Lower leg skin (tissue), 4 donors: ENCODE measurements around the gene FMNL2. TPM values are rescaled to one million over a fixed set of nuclear protein-coding genes. Genes with fewer than 3 reads are reported as not detected.

ENCODE experiments used
- DNase-seq, 2 donors: peaks; one replicate each; pipeline ENCODE4 v3.0.0-alpha.2; 2019; ENCODE audit warnings: low spot score in 2 of 2
- H3K4me3 ChIP-seq: fragments of 200-600 bp; sonication (generic); 2 replicates; pipeline ENCODE4 v1.5.1; 2017; ENCODE audit warnings: mild to moderate bottlenecking, low read depth; ENCODE audit not compliant: poor library complexity, severe bottlenecking
- POLR2A ChIP-seq, 2 donors: fragments of 450-650 bp; IDR thresholded peaks; one replicate each; pipeline ENCODE4 v1.6.1; 2016 to 2017; ENCODE audit warnings: antibody characterized with exemption in 2 of 2, mild to moderate bottlenecking in 1 of 2, moderate library complexity in 1 of 2
- WGBS, 2 donors: methylation state at CpG; one replicate each; pipeline ENCODE4 v1.1.5; 2018; 5-methylcytosine and 5-hydroxymethylcytosine counted together
- intact Hi-C: fragments of 100-400 bp; cut with DNase I; formaldehyde crosslinking; loops from one replicate; pipeline ENCODE4 v1.15.0; 2023; ENCODE audit warnings: low total_unique reads
- total RNA-seq, 4 donors: library from RNA; depleted of rRNA; stranded (reverse); fragments of >200 nt; gene quantifications; one replicate each; pipeline ENCODE4 v1.1.0, GENCODE V29; 2016
- TF ChIP-seq, protein P1 (sequence below), 3 donors: fragments of 450-650 bp; IDR thresholded peaks; one replicate each; pipeline ENCODE4 v1.5.1; 2016; ENCODE audit warnings: antibody characterized with exemption in 3 of 3, mild to moderate bottlenecking in 3 of 3, moderate library complexity in 2 of 3

The FMNL2 gene
- total RNA-seq, 4 donors from 2014 or later = 9.6 to 18.3 (median 12.9) TPM

DNA sequence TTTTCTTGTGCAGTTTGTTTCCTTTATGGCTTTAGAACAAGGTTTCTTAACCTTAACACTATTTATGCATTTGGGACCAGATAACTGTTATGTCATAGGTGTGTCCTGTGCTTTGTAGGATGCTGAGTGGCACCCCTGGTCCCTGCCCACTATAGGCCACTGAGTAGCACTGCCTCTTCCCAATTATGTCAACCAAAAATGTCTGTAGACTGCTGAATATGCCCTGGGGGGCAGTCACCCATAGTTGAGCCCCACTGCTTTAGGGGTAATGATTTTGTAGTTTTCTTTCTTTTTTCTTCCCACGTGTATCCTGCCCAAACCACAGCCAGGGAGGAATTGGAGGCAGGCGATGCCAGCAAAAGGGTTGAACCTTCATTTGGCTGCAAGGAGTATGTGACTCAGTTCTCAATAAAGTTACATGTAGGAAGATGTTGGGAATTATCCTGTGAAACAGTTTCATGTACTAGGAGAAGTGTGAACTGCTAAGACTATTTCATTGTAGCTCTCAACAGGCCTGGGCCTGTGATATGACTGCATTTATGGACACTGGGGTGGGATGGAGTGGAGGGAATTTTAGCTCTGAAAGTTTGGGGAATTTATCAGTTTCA lies 65.7 kb downstream of the FMNL2 start:
- intact Hi-C loops = no loop called here
- no peak overlapping the region for H3K4me3 ChIP-seq
- no peak for DNase-seq
- WGBS, 2 donors = 35 to 48% methylated on average over 2 of the region's 2 CpGs
- TF ChIP-seq POLR2A (IDR thresholded peaks at IDR 0.05) = no peak
- TF ChIP-seq, protein P1, sequence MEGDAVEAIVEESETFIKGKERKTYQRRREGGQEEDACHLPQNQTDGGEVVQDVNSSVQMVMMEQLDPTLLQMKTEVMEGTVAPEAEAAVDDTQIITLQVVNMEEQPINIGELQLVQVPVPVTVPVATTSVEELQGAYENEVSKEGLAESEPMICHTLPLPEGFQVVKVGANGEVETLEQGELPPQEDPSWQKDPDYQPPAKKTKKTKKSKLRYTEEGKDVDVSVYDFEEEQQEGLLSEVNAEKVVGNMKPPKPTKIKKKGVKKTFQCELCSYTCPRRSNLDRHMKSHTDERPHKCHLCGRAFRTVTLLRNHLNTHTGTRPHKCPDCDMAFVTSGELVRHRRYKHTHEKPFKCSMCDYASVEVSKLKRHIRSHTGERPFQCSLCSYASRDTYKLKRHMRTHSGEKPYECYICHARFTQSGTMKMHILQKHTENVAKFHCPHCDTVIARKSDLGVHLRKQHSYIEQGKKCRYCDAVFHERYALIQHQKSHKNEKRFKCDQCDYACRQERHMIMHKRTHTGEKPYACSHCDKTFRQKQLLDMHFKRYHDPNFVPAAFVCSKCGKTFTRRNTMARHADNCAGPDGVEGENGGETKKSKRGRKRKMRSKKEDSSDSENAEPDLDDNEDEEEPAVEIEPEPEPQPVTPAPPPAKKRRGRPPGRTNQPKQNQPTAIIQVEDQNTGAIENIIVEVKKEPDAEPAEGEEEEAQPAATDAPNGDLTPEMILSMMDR (IDR thresholded peaks at IDR 0.05) = no peak

DNA sequence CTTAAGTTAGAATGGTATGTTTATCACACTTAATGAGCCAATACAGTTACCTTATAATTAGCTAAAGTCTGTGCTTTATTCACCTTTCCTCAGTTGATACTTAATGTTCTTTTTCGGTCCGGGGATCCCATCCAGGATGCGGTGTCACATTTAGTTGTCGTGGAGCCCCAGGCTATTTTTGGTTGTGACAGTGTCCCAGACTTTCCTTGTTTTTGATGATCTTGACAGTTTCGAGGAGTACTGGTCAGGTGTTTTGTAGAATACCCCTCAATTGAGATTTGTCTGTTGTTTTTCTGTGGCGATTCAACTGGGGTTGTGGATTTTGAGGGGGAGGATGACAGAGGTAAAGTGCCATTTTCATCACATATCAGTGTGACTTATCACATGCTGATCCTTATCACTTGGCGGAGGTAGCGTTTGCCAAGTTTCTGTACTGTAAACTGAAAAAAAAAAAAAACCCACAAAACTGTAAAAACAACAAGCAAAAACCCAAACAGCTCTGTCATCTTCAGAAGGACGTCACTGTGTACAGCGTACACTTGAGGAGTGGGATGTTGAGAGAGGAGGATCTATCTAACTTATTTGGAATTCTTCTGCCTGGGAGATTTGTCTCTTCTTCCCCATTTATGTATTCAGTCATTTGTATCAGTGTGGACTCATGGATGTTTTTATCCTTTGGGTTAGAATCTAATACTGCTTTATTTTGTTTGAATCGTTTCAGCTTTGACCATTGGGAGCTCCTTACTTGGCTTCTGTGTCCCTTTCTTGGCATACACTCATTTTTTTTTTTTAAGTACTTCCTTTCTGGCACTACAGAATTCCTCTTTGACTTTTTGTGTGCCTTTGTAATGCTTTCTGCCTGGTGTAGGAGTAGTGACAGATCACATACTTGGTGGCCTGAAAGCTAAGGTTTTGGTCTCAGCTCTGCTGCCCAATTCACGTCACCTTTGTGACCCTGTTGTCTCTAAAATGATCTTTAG lies 68.1 kb downstream of the FMNL2 start:
- intact Hi-C loops = no loop called here
- DNase-seq = no peak
- no peak overlapping the region for H3K4me3 ChIP-seq
- 71 to 76% methylated on average over 12 of the region's 12 CpGs for WGBS, 2 donors
- TF ChIP-seq, protein P1 (IDR thresholded peaks at IDR 0.05) = no peak
- no peak for TF ChIP-seq POLR2A (IDR thresholded peaks at IDR 0.05)

DNA sequence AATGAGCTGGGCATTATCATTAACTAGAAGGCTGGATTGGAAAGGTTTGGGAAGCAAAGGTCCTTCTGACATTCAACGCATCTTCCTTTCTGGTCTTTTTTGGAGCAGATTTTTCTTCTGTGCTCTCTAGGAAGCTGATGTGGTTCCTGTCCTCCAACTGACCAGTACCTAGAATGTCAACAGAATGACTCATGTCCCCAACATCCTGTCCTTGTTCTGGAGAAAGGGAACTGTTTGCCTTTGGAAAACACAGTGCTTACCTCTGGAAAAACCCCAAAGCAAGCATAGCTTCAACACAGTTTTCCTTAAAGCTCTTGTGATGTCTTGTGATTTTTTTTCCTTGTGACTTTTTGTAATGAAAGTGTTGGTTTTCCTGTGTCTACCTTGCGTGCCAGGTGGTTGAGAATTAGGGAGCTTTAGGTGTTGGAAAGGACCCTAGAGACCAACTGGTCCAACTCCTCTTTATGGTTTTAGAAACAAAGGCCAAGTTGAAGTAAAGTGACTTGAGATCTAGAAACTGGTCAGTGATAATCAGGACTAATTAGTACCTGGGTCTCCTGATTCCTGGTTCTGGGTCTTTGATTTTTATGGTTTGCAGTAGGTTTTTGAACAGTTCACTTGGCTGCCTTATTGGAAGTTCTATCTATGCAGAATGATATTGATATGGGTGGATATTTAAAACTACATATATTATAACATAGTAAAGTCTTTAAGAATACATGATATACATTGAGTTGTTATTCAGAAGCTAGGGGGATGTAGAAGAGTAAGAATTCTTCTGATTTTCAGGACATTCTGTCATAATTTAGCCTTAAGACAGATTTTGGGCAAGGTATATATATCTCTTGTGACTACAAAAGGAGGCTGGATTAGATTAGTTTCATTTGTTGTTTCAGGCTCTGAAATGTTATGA lies 70.5 kb downstream of the FMNL2 start:
- H3K4me3 ChIP-seq = no peak overlapping the region
- DNase-seq = no peak
- TF ChIP-seq, protein P1 (IDR thresholded peaks at IDR 0.05) = no peak
- no peak for TF ChIP-seq POLR2A (IDR thresholded peaks at IDR 0.05)
- intact Hi-C loops = no loop called here
- 81 to 82% methylated on average over 2 of the region's 2 CpGs for WGBS, 2 donors

DNA sequence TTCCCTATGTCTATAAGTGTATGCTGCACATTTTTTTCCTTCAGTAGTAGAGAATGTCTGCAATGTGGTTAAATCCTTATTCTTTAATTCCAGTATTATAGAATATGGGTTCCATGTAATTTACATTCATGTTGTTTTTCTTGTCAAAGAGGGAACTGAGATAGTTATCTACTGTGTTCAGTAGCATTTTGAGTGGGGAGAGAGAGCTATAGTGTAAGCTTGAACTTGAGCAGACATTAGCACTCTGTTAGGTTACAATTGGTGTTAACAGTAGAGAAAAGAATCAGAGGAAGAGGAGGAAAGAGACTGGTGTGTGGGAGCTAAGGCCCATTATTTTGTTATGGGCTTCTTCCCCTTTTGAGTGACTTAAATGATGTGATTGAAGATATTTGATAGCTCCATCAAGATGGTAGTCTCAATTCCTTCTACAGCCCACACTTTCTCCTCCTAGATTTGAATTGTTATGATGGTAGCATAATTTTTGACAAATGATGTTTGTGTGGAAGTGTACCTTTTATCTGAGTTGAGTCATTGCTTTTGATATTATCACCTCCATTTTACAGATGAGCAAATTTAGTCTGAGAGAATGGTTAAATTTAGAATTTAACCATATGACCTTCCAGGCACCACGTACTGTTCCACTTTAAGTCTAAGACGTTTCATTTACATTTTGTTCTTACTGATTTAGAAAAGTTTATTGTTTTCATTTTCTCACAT lies 71.3 kb downstream of the FMNL2 start:
- TF ChIP-seq POLR2A (IDR thresholded peaks at IDR 0.05) = no peak
- TF ChIP-seq, protein P1 (IDR thresholded peaks at IDR 0.05) = no peak
- intact Hi-C loops = no loop called here
- no peak overlapping the region for H3K4me3 ChIP-seq
- whole genome bisulfite sequencing, 2 donors = 40 to 53% methylated on average over 2 of the region's 2 CpGs
- DNase-seq = no peak

DNA sequence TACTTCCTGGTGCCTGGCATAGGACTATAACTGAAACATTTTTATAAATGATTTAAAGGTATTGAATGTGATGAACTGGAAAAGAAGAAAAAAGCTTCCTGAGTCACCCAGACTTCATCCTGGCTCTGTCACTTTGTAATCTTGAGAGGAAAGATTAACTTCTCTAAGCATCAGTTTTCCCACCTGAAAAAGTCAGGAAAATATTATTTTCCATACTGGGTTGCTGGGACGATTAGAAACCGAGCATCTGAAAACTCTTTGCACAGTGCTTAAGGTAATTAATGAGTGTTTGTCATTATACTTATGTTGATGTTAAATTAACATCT lies 71.8 kb downstream of the FMNL2 start:
- whole genome bisulfite sequencing, 2 donors = 47 to 53% methylated on average over 2 of the region's 2 CpGs
- no peak overlapping the region for H3K4me3 ChIP-seq
- TF ChIP-seq POLR2A (IDR thresholded peaks at IDR 0.05) = no peak
- TF ChIP-seq, protein P1 (IDR thresholded peaks at IDR 0.05) = no peak
- intact Hi-C loops = no loop called here
- no peak for DNase-seq
